ENCODE measurements around the gene CERCAM.

- TF ChIP-seq, protein P1, sequence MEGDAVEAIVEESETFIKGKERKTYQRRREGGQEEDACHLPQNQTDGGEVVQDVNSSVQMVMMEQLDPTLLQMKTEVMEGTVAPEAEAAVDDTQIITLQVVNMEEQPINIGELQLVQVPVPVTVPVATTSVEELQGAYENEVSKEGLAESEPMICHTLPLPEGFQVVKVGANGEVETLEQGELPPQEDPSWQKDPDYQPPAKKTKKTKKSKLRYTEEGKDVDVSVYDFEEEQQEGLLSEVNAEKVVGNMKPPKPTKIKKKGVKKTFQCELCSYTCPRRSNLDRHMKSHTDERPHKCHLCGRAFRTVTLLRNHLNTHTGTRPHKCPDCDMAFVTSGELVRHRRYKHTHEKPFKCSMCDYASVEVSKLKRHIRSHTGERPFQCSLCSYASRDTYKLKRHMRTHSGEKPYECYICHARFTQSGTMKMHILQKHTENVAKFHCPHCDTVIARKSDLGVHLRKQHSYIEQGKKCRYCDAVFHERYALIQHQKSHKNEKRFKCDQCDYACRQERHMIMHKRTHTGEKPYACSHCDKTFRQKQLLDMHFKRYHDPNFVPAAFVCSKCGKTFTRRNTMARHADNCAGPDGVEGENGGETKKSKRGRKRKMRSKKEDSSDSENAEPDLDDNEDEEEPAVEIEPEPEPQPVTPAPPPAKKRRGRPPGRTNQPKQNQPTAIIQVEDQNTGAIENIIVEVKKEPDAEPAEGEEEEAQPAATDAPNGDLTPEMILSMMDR (IDR thresholded peaks at IDR 0.05), result no peak
- TF ChIP-seq POLR2A (IDR thresholded peaks at IDR 0.05), result no peak
Measured at GRCh38 chr9:128482186-128482585, 61.5 kb downstream of the CERCAM start.
